Effector memory CD4-positive, alpha-beta T cell (primary cell): Measurements from ENCODE around the gene ADAMTS16.

Source experiments
- DNase-seq, 3 donors: peaks; one replicate each; pipeline ENCODE4 v3.0.0-alpha.2; 2020
- H3K27ac ChIP-seq: 2 replicates; pipeline ENCODE4 v1.7.0; 2013; ENCODE audit warnings: mild to moderate bottlenecking, low read length, moderate library complexity; ENCODE audit not compliant: insufficient read depth, poor library complexity, severe bottlenecking
- H3K27me3 ChIP-seq: replicated peaks from 2 replicates; pipeline ENCODE4 v1.7.0; 2013; ENCODE audit warnings: mild to moderate bottlenecking, low read length; ENCODE audit not compliant: insufficient read depth, control insufficient read depth, poor library complexity, severe bottlenecking
- H3K36me3 ChIP-seq: 2 replicates; pipeline ENCODE4 v1.7.0; 2013; ENCODE audit warnings: mild to moderate bottlenecking, low read length, moderate library complexity; ENCODE audit not compliant: control insufficient read depth, insufficient read depth
- H3K4me1 ChIP-seq: 2 replicates; pipeline ENCODE4 v1.7.0; 2013; ENCODE audit warnings: low read length, mild to moderate bottlenecking; ENCODE audit not compliant: control insufficient read depth, insufficient read depth, poor library complexity, severe bottlenecking
- H3K4me3 ChIP-seq: 2 replicates; pipeline ENCODE4 v1.7.0; 2013; ENCODE audit warnings: low read length, low read depth, mild to moderate bottlenecking; ENCODE audit not compliant: insufficient read depth, poor library complexity, severe bottlenecking
- H3K9me3 ChIP-seq: 2 replicates; pipeline ENCODE4 v1.7.0; 2013; ENCODE audit warnings: mild to moderate bottlenecking, low read length, moderate library complexity; ENCODE audit not compliant: control insufficient read depth

The ADAMTS16 gene

GRCh38 chr5:5156471-5157082, 16.4 kb downstream of the ADAMTS16 start:
- Histone ChIP-seq H3K27ac (no peak overlapping the region), H3K4me3 (no peak overlapping the region), H3K36me3 (no peaks in the 10 kb centered on the region), H3K27me3 (no peaks in the 10 kb centered on the region), H3K4me1 (no peaks in the 10 kb centered on the region), H3K9me3 (no peaks in the 10 kb centered on the region)
- no peak for DNase-seq

- Histone ChIP-seq H3K4me1 (no peaks in the 10 kb centered on the region), H3K36me3 (no peaks in the 10 kb centered on the region), H3K27ac (no peak overlapping the region), H3K9me3 (no peaks in the 10 kb centered on the region), H3K27me3 (no peaks in the 10 kb centered on the region), H3K4me3 (no peak overlapping the region)
- DNase-seq, result no peak
Observed at GRCh38 chr5:5158472-5158895, 18.4 kb downstream of the ADAMTS16 start.

GRCh38 chr5:5159282-5160103, 19.4 kb downstream of the ADAMTS16 start:
- DNase-seq, result no peak
- H3K4me1 ChIP-seq, result no peaks in the 10 kb centered on the region

DNA sequence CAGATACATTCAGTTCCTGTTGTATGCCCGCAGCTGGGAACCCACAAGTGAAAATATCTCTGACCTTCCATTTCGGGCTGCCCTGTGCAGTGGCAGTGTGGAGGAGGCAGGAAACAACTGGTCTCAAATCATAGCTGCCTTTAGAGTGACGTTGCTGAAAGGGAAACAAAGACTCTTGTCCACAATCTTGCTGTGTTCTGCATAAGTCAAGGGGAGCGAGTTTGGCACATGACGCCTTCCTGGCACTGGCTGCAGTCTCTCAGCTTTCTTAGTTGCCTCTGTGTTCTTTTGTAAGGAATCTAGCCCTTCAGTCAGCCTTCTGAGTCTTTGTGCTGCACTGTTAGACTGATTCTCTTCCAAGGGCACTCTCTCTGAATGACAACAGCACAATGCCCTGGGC, 24.0 kb downstream of the ADAMTS16 start:
- H3K4me3 ChIP-seq, result no peak overlapping the region
- H3K27ac ChIP-seq, result no peak overlapping the region
- DNase-seq, result no peak

More at GRCh38 chr5:5159282-5160103, 19.4 kb downstream of the ADAMTS16 start:
- no peaks in the 10 kb centered on the region for H3K36me3 ChIP-seq
- no peaks in the 10 kb centered on the region for H3K27me3 ChIP-seq
- no peak overlapping the region for H3K27ac ChIP-seq
- H3K4me3 ChIP-seq, result no peak overlapping the region
- no peaks in the 10 kb centered on the region for H3K9me3 ChIP-seq

GRCh38 chr5:5165541-5166002, 25.4 kb downstream of the ADAMTS16 start:
- Histone ChIP-seq H3K4me3 (no peak overlapping the region), H3K9me3 (no peaks in the 10 kb centered on the region), H3K27ac (no peak overlapping the region), H3K36me3 (no peaks in the 10 kb centered on the region), H3K4me1 (no peaks in the 10 kb centered on the region), H3K27me3 (no peaks in the 10 kb centered on the region)
- no peak for DNase-seq

More for the DNA sequence above, 24.0 kb downstream of the ADAMTS16 start:
- Histone ChIP-seq H3K4me1 (no peaks in the 10 kb centered on the region), H3K9me3 (no peaks in the 10 kb centered on the region), H3K36me3 (no peaks in the 10 kb centered on the region), H3K27me3 (no peaks in the 10 kb centered on the region)

- no peaks in the 10 kb centered on the region for H3K27me3 ChIP-seq
- H3K36me3 ChIP-seq, result no peaks in the 10 kb centered on the region
Observed at GRCh38 chr5:5169466-5169865, 29.3 kb downstream of the ADAMTS16 start.

DNA sequence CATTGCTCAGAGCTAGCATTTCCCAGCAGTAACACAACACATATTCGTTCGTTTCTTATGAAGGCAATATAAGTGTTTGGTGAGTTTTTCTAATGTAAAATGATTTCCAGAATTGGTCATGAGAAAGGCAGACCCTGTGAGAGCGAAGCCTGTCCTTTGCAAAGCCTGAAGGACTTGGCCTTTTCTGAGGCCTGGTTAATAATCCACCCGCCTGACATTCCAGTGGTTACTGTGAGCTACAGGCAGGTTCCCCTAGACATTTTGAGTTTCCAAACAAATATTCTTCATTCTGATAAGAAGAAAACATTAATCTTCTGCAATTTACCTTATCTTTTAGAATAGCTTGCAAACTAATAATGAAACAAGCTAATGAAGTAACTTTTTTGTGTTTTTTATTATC, 38.0 kb downstream of the ADAMTS16 start:
- H3K36me3 ChIP-seq, result no peaks in the 10 kb centered on the region
- H3K27ac ChIP-seq, result no peak overlapping the region
- no peaks in the 10 kb centered on the region for H3K4me1 ChIP-seq
- no peak for DNase-seq
- no peak overlapping the region for H3K4me3 ChIP-seq
- no peaks in the 10 kb centered on the region for H3K27me3 ChIP-seq
- H3K9me3 ChIP-seq, result no peaks in the 10 kb centered on the region

More at GRCh38 chr5:5169466-5169865, 29.3 kb downstream of the ADAMTS16 start:
- Histone ChIP-seq H3K9me3 (no peaks in the 10 kb centered on the region), H3K27ac (no peak overlapping the region), H3K4me3 (no peak overlapping the region), H3K4me1 (no peaks in the 10 kb centered on the region)
- DNase-seq, result no peak

DNA sequence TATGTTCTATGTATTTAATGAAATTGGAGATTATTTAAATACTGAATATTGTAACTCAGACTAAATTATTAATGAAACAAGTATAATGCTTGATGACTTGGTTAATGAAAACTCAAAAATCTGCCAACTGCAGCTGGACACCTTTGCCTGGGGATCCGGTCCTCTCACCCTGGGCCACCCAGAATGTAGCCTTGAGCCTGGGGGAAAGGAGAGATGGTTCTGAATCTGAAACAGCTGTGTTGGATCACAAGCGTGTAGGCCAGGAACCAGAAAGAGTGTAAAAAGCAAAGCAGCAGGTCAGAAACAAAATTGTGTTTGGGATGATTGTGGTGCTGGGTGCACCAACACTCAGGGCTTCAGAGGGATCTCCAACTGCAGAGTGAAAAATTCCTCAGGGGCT, 38.5 kb downstream of the ADAMTS16 start:
- H3K4me3 ChIP-seq, result no peak overlapping the region
- H3K27ac ChIP-seq, result no peak overlapping the region
- no peaks in the 10 kb centered on the region for H3K27me3 ChIP-seq
- DNase-seq, result no peak
- no peaks in the 10 kb centered on the region for H3K9me3 ChIP-seq
- no peaks in the 10 kb centered on the region for H3K4me1 ChIP-seq
- H3K36me3 ChIP-seq, result no peaks in the 10 kb centered on the region

DNA sequence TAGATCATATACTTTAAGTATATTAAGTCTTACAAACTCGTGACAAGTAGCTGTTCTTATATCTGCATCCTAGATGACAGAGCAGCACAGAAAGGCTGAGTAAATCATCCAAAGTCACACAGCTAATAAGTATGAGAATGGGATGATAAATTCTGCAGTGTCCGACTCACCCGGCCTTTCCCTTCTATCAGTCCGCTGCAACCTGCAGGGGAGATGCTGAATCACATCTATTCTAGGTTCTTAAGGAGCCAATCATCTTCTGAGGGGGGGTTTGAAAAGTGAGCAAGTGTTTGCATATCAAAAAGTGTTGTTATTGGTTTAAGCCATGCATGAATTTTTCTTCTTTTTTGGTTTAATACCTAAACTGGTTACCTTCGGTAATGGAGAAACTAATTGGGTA, 38.9 kb downstream of the ADAMTS16 start:
- H3K27me3 ChIP-seq, result no peaks in the 10 kb centered on the region
- no peak overlapping the region for H3K27ac ChIP-seq
- no peaks in the 10 kb centered on the region for H3K36me3 ChIP-seq
- H3K4me3 ChIP-seq, result no peak overlapping the region
- DNase-seq, result no peak
- H3K4me1 ChIP-seq, result no peaks in the 10 kb centered on the region
- H3K9me3 ChIP-seq, result no peaks in the 10 kb centered on the region

DNA sequence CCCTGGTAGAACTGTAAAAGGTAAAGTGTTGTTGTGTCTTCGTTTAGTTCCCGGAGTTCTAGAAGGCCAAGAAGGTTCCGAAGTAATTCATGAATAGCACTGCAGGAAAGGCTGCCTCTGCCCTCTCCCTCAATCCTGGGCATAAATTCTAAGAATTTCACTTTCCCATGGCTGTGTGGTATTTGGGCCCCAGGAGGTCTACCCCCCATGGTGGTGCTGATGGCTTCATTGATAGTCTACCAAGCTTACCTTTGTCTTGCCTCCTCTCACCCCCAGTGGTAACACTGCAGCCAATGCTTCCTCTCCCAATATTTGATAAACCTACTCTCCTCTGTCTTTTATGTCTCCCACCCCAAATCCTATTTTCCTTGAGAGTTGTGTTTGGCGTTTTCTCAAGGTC, 39.5 kb downstream of the ADAMTS16 start:
- Histone ChIP-seq H3K27ac (no peak overlapping the region), H3K27me3 (no peaks in the 10 kb centered on the region), H3K4me1 (no peaks in the 10 kb centered on the region), H3K36me3 (no peaks in the 10 kb centered on the region), H3K9me3 (no peaks in the 10 kb centered on the region), H3K4me3 (no peak overlapping the region)
- no peak for DNase-seq
